Amygdala (tissue), 56 donors: Measurements from ENCODE around the gene CRB1.

Experiments
- DNase-seq, 56 donors: peaks; one replicate each; lab custom pipeline; 2025; lab: John Stamatoyannopoulos, UW

The CRB1 gene

DNA sequence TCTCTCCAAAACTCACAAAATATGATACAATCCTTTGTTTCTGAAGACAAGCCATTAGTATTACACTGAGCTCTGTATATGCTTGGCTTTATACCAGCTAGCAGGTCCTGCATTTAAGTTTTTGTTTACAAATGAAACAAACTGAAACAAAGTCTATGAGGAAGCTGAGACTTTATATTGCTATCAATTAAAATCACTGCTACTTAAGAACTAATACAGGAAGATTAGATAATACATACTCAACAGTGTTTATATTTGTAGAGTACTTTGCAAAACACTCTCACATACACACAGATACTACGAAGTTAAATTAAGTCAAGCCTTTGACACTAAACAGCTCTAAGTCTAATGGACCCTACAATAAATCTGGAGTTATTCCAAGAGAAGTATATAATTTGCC is 247.4 kb downstream of the CRB1 start:
- DNase-seq, result no peak

DNA sequence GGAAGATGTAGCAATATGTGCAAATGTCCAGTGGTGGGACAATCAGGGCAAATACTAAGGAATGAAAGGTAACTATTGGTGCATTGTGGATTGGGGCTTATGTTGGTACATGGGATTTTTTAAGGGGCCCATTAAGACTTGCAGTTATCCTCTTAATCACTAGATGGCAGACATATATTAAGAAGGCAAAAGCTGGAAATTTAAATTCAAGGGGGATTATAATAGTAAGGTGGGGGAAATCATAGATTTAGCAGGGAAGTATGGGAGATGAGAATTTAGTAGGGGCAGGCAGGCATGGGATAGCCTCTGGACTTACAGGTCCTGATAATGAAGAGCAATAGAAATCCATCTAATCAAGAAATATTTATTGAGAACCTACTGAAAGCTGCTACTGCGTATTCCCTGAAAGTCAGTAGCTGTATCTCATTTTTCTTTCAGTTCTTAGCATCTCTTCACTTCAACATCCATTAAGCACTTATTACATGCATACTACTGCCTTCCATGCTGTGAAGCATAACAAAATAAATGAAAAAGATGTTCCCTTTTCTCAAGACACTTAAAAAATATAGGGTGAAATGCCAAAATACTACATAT is 251.8 kb downstream of the CRB1 start:
- DNase-seq, result no peak

GRCh38 chr1:197521118-197521739 is 253.2 kb downstream of the CRB1 start:
- DNase-seq, result no peak

DNA sequence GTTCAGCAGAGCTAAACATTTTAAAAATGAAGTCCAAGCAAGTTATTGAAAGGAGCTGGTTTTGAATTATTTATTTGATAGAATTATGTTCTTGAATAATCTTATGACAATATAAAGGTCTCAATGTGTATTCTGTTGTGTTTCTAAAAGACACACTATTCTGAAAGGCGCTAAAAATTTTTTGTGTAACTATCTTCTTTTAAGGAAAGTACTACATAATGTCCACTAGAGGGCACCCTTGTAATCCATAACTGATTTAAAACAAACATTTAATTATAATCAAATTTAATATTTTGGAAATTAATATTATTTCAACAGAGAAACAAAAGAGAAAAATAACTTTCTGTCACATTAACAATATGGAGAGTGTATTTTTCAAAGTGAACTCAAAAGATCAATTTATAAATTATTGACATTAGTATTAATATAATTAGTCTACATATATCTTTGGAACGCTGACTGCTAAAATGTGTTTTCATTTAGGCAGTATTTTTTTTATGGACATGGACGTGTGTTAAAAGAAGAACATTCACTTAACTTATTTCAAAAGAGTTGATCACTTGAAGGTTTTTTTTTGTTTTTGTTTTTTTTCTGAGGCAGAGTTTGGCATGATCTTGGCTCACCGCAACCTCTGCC is 258.8 kb downstream of the CRB1 start:
- no peak for DNase-seq
